H1 (cell line): ENCODE measurements around the gene MVK.

ENCODE experiments used
- CTCF ChIP-seq, 3 experiments: IDR thresholded peaks; 1 replicate in 2 of 3; 2 replicates in 1 of 3; pipeline versions ENCODE4 v1.5.1 to v1.6.1; 2011; ENCODE audit warnings: low read length in 3 of 3, mild to moderate bottlenecking in 3 of 3, inconsistent platforms in 2 of 3, low read depth in 1 of 3, moderate library complexity in 1 of 3; ENCODE audit not compliant: insufficient read depth in 1 of 3; ENCODE audit errors: control extremely low read depth in 1 of 3
- EGR1 ChIP-seq: IDR thresholded peaks from 2 replicates; pipeline ENCODE4 v1.6.1; 2011; ENCODE audit warnings: low read depth, low read length, borderline replicate concordance
- EZH2 ChIP-seq: fragments of 200-600 bp; sonication (generic); IDR thresholded peaks from 2 replicates; pipeline ENCODE4 v1.7.1; 2012; ENCODE audit warnings: low read depth, mild to moderate bottlenecking, moderate library complexity, low read length, inconsistent platforms; ENCODE audit not compliant: severe bottlenecking
- NRF1 ChIP-seq: IDR thresholded peaks from 2 replicates; pipeline ENCODE4 v1.6.1; 2011; ENCODE audit warnings: mild to moderate bottlenecking, low read depth, low read length, improper control_type of control experiment
- PHF8 ChIP-seq: fragments of 200-600 bp; sonication (generic); conservative IDR thresholded peaks from 2 replicates; pipeline ENCODE4 v1.7.1; 2012; ENCODE audit warnings: low read depth, mild to moderate bottlenecking, inconsistent platforms, low read length, moderate library complexity
- RAD21 ChIP-seq, 2 experiments: IDR thresholded peaks in 1 of 2; conservative IDR thresholded peaks in 1 of 2; 2 replicates each; pipeline ENCODE4 v1.6.1; 2011; ENCODE audit warnings: low read depth in 2 of 2, low read length in 2 of 2, improper control_type of control experiment in 1 of 2, inconsistent platforms in 1 of 2, mild to moderate bottlenecking in 1 of 2, moderate library complexity in 1 of 2
- SIRT6 ChIP-seq: IDR thresholded peaks from one replicate; pipeline ENCODE4 v1.7.1; 2012; ENCODE audit warnings: low read length, inconsistent platforms

- no peak for TF ChIP-seq PHF8
- TF ChIP-seq EZH2, result no peak
- no peak; a peak in 1 of 4 replicates for TF ChIP-seq CTCF (IDR thresholded peaks at IDR 0.05; ENCODE audit: control extremely low read depth in 1 of 3, insufficient read depth in 1 of 3, low read depth in 1 of 3, low read length in 3 of 3)
- no peak for TF ChIP-seq EGR1
- peak; percentile 22 to 36; a peak in 2 of 4 replicates for TF ChIP-seq RAD21 (IDR thresholded peaks at IDR 0.05 in 1 of 2, conservative IDR thresholded peaks at IDR 0.05 in 1 of 2; ENCODE audit: low read depth in 2 of 2, low read length in 2 of 2)
- TF ChIP-seq SIRT6, result no peak
- no peak for TF ChIP-seq NRF1
Measured at GRCh38 chr12:109580272-109580671, 6.7 kb downstream of the MVK start.
